ENCODE results near the gene TPCN2.

The TPCN2 gene

GRCh38 chr11:69097263-69097662 is 48.5 kb downstream of the TPCN2 start:
- DNase-seq (ENCODE audit: low read depth), result no peak
- TF ChIP-seq, protein P1, sequence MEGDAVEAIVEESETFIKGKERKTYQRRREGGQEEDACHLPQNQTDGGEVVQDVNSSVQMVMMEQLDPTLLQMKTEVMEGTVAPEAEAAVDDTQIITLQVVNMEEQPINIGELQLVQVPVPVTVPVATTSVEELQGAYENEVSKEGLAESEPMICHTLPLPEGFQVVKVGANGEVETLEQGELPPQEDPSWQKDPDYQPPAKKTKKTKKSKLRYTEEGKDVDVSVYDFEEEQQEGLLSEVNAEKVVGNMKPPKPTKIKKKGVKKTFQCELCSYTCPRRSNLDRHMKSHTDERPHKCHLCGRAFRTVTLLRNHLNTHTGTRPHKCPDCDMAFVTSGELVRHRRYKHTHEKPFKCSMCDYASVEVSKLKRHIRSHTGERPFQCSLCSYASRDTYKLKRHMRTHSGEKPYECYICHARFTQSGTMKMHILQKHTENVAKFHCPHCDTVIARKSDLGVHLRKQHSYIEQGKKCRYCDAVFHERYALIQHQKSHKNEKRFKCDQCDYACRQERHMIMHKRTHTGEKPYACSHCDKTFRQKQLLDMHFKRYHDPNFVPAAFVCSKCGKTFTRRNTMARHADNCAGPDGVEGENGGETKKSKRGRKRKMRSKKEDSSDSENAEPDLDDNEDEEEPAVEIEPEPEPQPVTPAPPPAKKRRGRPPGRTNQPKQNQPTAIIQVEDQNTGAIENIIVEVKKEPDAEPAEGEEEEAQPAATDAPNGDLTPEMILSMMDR (conservative IDR thresholded peaks at IDR 0.05; ENCODE audit: low read length), result no peak
- no peak overlapping the region for H3K4me3 ChIP-seq (ENCODE audit: low read length)

GRCh38 chr11:69099180-69099579 is 50.4 kb downstream of the TPCN2 start:
- TF ChIP-seq, protein P1 (conservative IDR thresholded peaks at IDR 0.05; ENCODE audit: low read length), result no peak
- no peak overlapping the region for H3K4me3 ChIP-seq (ENCODE audit: low read length)
- no peak for DNase-seq (ENCODE audit: low read depth)

- DNase-seq (ENCODE audit: low read depth), result no peak
- no peak overlapping the region for H3K4me3 ChIP-seq (ENCODE audit: low read length)
These were observed 51.9 kb downstream of the TPCN2 start for GRCh38 chr11:69100454-69101114.

DNA sequence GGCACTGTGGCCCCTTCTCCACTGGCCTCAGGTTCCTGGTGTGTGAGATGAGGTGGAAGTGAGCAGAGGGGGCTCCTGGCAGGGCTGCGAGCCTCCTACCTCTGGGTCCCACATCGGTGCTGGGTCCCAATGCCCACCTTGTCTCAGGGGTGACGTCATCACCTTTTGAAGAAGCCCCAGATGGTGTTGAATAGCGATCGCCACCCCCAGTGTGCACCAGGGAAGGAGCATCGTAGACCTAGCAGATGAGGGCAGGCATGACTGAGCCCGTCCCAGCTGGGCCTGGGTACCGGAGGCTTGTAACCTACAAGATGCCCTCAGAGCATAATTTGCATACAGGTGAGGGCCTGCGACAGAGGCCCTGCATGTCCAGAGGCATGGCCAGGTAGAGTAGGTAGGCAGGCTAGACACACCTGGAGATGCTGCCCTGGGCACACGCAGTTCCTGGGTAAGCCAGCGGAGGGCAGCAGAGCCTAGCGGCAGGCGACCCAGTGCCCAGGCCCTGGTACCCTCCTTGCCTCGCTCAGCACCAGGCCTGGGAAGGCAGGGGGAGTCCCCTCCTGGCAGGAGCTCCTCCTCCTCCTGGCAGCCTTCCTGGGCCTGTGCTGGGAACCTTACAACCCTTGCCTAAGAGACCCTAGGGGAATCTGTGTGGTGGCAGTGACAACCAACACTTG is 52.5 kb downstream of the TPCN2 start:
- no peak overlapping the region for H3K4me3 ChIP-seq (ENCODE audit: low read length)
- TF ChIP-seq, protein P1 (conservative IDR thresholded peaks at IDR 0.05; ENCODE audit: low read length), result peak; percentile 98
- DNase-seq (ENCODE audit: low read depth), result peak; percentile 79

More at GRCh38 chr11:69100454-69101114, 51.9 kb downstream of the TPCN2 start:
- TF ChIP-seq, protein P1 (conservative IDR thresholded peaks at IDR 0.05; ENCODE audit: low read length), result no peak

DNA sequence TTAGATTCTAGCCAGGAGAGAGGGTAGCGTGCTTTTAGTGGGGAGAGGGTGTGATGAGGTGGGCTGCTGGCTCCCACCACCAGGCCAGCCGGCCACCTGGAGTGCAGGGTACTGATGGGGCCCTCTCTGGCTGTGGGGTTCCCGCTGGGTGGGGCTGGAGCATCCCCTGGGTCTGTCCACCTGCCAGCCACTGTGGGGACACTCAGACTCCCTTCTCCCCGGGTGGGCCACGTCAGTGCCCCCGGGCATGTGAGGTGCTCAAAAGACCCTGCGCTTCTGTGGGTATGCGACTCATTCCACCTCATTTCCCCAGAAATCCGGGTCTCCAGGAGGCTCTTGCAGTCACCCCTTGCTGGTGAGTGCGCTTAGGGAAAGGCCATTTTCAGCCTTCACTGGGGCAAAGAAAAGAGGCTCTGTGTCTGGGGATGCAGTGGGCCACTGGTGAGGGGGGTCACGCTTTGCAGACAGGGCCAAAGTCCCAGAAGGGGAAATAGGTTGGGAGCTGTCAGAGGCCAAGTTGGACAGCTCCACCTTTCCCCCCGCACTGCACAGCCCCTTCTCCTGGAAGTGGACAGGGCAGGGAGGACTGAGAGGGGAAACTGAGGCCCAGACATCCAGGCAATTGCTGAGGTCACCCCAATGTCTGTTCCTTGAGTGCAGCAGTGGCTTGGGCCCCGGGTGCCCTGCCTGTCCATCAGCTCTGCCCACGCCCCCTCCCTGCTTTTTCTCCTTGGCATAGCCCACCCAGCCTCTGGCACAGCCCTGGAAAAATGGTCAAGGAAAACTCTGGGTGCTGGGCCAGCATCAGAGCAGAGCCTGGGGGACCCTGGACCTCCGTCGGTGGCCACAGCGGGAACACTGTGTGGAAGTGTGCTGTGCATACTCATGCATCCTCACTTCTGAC is 53.3 kb downstream of the TPCN2 start:
- no peak for DNase-seq (ENCODE audit: low read depth)
- TF ChIP-seq, protein P1 (conservative IDR thresholded peaks at IDR 0.05; ENCODE audit: low read length), result no peak
- H3K4me3 ChIP-seq (ENCODE audit: low read length), result no peak overlapping the region

- no peak for DNase-seq (ENCODE audit: low read depth)
- TF ChIP-seq, protein P1 (conservative IDR thresholded peaks at IDR 0.05; ENCODE audit: low read length), result peak; percentile 3; the same call in 1 of the 2 replicates
- no peak overlapping the region for H3K4me3 ChIP-seq (ENCODE audit: low read length)
These were observed 54.2 kb downstream of the TPCN2 start for GRCh38 chr11:69102732-69103615.
